ENCODE data around the gene USF2. TPM values are rescaled to one million over a fixed set of nuclear protein-coding genes. Genes with fewer than 3 reads are reported as not detected.

Gene USF2
- polyA plus RNA-seq, 1 donor, result 100 TPM

DNA sequence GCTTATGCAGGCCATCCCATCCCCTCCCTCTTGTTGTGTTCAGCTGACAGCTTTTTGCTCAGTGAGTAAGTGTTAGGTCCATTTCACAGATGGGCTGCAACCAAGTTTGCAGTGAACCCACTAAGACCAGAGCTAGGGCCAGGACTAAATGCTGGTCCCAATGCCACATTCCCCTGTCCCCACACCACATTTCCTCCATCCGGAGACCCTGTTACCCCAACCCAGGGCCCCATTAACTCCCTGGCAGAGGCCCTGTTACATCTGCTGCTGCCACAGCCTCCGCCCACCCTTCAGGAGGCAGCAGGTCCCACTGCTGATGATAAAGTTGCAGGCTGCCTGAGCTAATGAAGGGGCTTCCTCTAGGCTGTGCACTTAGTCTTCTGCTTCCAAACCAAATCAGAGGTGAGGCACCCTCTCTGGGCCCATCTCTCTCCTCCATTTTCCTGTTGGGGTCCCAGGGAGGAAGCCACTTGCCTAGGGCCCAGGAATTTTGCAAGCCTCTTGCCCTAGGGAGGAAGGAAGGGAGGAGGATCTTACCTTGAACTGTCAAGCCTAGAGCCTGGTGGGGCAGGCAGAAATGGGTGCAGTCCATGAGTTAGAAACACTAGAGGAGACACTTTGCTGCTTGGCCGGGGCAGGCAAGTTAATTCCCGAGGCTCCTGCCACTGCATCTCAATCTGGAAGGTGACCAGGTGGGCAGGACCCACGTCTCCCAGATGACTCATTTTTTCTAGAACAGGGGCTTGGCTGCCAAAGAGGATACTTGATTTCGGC, 3.4 kb upstream of the USF2 start:
- no peak for DNase-seq (ENCODE audit: low read depth)

DNA sequence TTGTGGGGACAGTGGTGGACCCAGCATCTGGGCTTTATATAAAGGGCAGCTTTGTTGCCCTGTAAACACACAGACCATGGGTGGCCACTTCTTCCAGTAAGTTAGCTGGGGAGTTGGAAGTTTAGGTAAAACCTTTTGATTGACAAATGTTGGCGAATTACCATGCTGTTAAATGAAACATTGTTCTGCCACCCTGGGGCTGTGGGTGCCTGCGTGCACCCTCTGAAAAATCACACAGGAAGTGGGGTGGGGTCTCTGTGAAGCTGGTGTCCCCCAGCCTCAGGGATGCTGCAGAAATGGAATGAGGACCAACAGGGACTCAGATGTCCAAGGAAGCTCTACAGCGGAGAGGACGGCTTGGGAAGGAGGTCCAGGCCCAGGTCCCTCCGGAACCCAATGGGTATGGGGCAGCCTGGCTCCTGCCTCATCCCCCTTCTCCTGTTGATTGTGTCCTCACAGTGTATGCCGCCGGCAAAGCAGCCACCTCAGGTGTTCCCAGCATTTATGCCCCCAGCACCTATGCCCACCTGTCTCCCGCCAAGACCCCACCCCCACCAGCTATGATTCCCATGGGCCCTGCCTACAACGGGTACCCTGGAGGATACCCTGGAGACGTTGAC, 2.8 kb upstream of the USF2 start:
- no peak for DNase-seq (ENCODE audit: low read depth)

DNA sequence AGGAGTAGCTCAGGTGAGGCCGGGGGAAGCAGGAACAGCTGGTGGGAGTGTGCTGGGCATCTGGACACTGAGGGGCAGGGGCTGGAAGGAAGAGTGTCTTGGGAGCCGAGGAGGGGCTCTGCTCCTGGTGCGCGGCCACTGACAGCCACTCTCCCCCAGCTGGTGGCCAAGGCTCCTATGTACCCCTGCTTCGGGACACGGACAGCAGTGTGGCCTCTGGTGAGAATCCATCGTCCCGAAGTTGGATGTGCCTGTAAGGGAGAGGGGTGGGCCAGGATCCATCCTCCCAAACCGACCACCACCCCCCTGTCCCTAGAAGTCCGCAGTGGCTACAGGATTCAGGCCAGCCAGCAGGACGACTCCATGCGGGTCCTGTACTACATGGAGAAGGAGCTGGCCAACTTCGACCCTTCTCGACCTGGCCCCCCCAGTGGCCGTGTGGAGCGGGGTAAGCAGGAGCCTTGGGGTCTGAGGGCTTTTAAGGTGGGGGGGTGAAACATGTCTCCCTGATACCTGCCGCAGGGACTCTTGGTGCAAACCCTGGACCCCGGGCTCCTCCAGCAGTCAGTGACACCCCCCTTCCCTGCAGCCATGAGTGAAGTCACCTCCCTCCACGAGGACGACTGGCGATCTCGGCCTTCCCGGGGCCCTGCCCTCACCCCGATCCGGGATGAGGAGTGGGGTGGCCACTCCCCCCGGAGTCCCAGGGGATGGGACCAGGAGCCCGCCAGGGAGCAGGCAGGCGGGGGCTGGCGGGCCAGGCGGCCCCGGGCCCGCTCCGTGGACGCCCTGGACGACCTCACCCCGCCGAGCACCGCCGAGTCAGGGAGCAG, 2.0 kb upstream of the USF2 start:
- no peak for DNase-seq (ENCODE audit: low read depth)

DNA sequence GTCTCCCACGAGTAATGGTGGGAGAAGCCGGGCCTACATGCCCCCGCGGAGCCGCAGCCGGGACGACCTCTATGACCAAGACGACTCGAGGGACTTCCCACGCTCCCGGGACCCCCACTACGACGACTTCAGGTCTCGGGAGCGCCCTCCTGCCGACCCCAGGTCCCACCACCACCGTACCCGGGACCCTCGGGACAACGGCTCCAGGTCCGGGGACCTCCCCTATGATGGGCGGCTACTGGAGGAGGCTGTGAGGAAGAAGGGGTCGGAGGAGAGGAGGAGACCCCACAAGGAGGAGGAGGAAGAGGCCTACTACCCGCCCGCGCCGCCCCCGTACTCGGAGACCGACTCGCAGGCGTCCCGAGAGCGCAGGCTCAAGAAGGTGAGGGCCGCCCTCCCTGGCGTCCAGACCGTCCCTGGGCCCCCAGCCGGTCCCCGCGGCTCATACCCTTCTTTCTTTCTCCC, 1.4 kb upstream of the USF2 start:
- no peak for DNase-seq (ENCODE audit: low read depth)

DNA sequence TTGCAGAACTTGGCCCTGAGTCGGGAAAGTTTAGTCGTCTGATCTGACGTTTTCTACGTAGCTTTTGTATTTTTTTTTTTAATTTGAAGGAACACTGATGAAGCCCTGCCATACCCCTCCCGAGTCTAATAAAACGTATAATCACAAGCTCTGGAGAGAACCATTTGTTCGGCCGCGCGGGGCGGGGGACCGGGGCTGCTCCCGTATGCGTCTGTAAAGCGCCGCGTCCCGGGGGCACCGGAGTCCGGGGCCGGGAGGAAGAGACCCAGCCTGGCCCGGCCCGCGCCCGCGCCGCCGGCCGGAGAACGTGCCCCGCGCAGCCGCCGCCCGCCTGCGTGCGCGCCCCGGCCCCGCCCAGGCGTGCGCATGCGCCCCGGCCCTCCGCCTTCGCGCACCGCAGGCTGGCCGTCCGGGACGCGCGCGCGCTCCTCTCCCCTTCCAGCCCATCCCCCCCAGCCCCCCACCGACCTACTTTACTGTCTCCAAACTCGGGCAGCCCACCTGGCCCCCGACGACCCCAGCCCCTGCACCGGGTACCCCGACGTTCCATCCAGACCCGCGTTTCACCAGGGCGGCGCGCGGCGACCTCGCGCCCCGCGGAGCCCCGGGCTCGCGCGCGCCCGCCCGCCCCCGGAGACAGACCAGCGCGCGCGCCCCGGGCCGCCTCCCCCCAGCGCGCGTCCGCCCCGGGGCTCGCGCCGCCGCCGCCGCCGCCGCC, 785 bp upstream of the USF2 start:
- DNase-seq (ENCODE audit: low read depth), result peak; percentile 54

DNA sequence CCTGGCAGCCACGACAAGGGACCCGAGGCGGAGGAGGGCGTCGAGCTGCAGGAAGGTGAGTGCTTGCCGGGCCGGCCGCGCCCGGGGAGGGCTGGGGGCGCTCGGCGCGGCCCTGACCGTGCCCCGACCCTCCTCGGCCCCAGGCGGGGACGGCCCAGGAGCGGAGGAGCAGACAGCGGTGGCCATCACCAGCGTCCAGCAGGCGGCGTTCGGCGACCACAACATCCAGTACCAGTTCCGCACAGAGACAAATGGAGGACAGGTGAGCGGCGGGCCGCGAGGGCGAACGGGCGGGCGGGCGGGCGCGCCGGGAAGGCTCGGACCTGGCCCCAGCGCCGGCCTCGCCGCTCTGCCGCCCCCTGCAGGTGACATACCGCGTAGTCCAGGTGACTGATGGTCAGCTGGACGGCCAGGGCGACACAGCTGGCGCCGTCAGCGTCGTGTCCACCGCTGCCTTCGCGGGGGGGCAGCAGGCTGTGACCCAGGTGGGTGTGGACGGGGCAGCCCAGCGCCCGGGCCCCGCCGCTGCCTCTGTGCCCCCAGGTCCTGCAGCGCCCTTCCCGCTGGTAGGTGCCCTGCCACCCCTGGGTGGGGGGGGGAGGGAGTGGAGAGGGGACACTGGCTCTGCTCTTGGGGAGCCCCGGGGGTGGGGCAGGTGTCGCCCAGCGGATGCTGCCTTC, 816 bp downstream of the USF2 start:
- DNase-seq (ENCODE audit: low read depth), result no peak

DNA sequence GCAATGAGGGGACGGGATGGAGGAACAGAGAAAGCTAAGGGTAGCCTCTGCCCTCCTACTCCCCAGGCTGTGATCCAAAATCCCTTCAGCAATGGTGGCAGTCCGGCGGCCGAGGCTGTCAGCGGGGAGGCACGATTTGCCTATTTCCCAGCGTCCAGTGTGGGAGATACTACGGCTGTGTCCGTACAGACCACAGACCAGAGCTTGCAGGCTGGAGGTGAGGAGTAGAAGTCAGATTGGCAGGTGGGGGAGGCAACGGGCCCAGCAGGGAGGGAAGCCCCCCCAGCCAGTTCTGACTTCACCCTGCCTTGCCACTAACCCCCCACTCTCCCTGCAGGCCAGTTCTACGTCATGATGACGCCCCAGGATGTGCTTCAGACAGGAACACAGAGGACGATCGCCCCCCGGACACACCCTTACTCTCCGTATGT, 1.6 kb downstream of the USF2 start:
- no peak for DNase-seq (ENCODE audit: low read depth)

DNA sequence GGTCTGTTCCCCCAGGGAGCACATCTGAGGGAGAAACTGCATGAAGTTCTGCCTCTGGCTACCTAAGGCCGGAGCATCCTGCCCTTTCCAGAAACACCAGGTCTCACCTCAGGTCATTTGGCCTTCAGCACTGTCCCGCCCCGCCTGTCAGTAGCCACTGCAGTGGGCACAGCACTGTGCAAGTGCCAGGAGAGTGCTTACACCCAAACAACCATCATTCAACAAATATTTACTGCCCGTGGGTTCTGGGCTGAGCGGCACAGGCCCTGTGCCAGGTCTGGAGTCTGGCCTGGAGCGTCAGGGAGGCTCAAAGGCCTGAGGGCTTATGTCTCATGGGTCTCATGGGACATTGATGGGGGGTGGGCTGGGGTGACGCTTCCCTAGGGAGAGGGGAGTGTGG, 2.8 kb downstream of the USF2 start:
- no peak for DNase-seq (ENCODE audit: low read depth)

DNA sequence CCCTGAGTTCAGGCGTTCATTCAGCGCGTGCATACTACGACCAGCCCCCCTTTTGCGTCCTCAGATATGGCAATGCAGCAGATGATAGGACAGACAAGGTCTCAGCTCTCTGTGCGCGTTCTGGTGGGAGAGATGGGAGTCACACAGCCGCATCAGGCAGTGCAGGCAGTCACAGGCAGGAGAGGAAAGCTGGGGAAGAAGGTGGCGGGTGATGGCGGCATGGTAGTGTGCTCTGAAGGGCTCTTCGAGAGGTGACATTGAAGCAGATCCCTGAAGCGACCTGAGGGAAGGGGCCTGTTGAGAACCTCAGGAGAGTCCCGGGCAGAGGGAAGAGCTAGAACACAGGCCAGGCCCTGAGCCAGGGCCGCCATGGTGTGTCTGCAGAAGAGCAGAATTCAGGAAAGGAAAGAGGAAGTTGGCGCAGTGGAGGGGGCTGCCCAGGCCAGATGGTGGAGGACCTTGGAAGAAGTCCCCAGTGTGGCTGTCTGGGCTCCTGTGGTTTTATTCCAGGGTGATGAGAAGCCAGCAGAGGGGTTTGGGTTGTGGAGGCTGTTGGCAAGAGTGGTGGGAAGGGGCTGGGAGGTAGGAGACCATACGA, 3.5 kb downstream of the USF2 start:
- DNase-seq (ENCODE audit: low read depth), result no peak

DNA sequence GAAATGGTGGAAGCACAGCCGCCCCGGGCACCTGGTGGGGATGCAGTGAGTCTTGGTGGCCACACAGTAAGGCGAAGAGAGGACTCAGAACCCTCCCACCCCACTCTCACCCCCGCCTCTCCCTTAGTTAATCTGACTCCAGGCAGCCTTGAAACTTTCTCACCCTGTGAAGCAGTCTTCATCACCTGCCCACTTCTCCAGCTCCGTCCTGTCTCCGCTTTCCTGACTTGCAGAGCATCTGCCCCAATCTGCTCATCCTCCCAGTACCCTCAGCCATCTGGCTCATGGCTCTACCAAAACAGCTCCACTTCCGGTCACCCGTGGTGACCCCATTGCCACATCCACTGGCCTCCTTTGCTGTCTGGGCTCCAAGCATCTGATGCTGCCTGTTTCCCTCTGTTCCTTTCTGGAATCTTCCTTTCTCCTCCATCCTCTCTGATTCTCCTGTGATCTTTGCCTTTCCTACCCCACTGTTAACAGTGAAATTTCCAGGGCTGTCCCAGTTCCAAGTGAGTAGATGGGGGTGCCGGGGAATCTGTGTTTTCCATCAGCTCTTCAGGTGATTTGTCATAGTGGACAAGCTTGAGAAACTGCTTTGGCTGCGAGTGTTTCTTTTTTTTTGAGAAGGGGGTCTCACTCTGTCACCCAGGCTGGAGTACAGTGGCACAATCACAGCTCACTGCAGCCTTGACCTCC, 4.3 kb downstream of the USF2 start:
- DNase-seq (ENCODE audit: low read depth), result no peak

DNA sequence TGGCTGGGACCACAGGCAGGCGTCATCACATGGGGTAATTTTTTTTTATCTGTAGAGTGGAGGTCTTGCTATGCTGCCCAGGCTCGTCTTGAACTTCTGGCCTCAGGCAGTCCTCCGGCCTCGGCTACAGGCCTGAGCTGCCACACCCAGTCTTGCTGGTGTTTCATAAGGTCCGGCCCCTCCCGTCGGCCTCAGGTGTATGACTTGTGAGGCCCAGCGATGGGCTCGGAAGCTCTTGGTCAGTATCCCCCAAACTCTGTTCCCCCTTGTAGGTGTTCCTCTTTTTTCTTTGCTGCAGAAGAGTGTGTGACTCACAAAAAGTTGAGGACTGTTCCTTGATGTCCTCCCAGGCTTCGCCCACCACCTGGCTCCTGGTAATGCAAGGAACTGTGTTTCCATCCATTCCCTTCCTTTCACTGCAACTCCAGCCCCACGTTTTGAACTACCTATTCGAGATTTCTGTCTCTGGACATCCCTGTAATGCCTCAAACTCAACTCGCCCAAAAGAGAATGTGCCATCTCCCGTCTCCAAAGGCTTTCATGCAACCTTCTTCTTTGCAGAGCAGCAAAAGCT, 5.0 kb downstream of the USF2 start:
- DNase-seq (ENCODE audit: low read depth), result no peak

DNA sequence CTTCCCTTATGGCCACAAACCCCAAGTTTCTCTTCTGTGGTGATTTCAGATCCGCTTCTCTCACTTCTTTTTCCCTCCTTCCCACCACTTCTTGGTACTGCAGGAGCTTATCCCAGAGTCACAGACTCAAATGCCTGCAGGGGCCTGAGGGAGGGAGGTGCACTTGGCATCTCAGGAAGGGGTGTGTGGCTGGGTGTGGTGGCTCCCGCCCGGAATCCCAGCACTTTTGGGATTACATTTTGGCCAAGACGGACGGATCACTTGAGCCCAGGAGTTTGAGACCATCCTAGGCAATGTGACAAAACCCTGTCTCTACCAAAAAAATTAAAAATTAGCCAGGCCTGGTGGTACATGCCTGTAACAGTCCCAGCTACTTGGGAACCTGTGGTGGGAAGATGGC, 5.6 kb downstream of the USF2 start:
- DNase-seq (ENCODE audit: low read depth), result no peak

DNA sequence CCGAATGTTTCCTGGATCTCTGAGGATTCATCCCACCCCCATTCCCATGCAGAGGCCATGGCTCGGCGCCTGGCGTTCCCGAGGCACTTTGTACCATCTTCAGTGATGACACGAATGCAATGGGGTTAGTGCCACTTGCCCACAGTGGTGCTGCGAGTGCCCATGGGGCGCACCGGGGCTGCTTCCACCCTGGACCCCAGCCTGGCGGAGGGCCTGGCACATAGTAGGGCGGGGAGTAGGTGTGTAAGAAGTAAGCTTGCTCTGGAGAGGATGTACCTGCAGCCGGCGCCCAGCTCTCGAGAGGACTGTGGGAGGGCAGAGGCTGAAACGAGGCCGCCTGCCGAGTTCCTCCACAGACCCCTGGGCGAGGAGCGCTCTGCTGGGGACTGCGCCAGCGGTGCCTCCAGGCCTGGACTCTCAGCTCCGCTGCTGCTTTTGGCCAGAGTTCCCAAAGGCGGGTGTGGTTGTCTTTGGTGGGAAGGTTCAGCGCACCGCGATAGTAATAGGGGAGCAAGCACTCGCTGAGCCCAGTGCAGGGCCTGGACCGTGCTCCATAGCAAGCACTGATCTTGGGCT, 8.0 kb downstream of the USF2 start:
- DNase-seq (ENCODE audit: low read depth), result no peak

DNA sequence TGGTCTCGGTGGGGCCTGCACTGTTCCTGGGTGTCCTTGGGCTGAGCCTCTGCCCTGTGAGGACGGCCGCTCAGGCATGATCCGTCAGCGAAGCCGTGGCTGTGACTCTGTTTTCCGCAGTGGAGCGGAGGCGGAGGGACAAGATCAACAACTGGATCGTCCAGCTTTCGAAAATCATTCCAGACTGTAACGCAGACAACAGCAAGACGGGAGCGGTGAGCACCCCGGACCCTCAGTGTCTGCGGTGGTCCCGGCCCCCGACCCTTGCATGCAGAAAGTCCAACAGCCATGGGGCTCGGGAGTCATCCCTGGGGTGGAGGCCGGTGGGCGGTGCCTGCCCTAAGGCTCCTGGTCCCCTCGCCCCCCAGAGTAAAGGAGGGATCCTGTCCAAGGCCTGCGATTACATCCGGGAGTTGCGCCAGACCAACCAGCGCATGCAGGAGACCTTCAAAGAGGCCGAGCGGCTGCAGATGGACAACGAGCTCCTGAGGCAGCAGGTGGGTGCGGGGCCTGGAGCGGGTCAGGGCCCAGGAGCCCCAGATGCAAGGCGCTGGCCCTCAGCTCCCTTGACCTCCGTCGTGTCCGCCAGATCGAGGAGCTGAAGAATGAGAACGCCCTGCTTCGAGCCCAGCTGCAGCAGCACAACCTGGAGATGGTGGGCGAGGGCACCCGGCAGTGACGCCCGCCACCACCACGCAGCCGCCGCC, 10.0 kb downstream of the USF2 start:
- no peak for DNase-seq (ENCODE audit: low read depth)

DNA sequence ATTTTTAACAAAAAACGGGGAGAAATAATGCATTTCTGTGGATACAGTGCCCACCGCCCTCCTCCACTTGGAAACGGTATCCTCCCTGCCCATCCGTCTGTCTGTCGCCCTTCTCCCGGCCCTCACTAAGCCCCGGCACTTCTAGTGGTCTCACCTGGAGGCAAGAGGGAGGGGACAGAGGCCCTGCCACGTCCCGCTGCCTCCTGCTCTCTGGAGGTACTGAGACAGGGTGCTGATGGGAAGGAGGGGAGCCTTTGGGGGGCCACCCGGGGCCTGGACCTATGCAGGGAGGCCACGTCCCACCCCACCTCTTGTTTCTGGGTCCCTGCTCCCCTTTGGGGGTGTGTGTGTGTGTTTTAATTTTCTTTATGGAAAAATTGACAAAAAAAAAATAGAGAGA, 10.6 kb downstream of the USF2 start:
- no peak for DNase-seq (ENCODE audit: low read depth)

DNA sequence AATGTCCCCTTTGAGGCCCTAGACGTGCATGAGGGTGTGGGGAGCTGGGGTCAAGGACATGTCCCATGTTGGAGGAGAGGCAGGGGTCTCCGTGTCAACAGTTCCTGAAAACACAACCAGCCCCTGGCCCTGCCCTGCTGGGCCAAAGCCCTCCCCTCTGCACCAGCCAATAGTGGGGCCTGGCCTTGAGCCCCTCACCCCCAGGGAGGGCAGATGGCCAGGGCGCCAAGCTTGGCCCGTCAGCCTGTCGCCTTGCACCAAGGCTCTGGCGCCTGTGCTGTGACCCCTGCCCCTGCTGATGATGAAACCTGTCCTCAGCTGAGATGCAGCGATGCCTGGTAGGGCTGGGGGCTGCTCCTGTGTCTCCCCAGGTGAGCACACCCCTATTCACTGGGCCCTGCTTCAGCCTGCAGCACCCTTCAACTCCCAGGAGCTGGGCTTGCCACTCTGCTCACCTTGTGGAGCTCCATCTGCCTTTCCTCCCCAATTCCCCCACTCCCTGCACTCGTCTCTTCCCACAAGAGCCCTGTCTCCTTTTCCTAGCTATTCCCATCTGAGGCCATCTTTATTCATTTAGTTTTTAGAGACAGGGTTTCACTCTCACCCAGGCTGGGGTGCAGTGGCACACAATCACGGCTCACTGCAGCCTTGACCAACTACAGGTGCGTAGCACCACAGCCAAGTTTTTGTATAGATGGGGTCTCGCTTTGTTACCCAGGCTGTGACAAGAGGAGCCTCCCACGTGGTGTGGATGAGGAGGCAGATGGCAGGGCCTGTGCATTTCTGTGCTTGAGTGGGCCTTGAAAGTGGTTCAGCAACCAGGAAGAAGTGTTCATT, 11.4 kb downstream of the USF2 start:
- no peak for DNase-seq (ENCODE audit: low read depth)

DNA sequence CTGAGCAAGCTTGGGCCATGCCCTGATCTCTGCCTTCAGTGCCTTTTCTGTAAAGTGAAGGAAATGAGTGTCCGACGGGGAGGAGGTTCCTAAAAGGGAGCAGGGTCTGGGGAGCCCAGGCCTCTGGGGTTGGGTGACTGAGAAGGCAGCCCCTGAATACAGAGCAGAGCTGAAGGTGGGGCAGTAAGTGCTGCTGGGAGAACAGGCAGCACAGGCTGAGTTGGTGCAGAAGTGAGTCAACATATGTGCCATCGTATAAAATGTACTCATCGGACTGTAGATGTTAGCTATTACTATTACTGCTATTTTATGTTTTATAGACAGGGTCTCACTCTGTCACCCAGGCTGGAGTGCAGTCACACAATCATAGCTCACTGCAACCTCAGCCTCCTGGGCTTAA, 12.5 kb downstream of the USF2 start:
- no peak for DNase-seq (ENCODE audit: low read depth)
